Suppressor macrophage treated with lipopolysaccharide for 1 hour (primary cell): Measurements from ENCODE around the gene SLC16A6.
"Not testable (repeated sequence)": the region's sequence is repeated elsewhere in the genome, so short reads cannot be mapped to it uniquely, and the experiment has no call there.

Experiments
- DNase-seq, 3 donors: peaks; one replicate each; pipeline ENCODE4 v3.0.0-alpha.2; 2020 to 2022

The SLC16A6 gene

GRCh38 chr17:68309066-68309670 lies 18.2 kb upstream of the SLC16A6 start:
- not testable (repeated sequence) for DNase-seq

GRCh38 chr17:68308486-68308885 lies 17.6 kb upstream of the SLC16A6 start:
- not testable (repeated sequence) for DNase-seq

- DNase-seq = no peak
Observed at GRCh38 chr17:68307443-68307842, 16.5 kb upstream of the SLC16A6 start.

GRCh38 chr17:68306819-68307218 lies 15.9 kb upstream of the SLC16A6 start:
- DNase-seq = no peak

GRCh38 chr17:68305142-68305541 lies 14.2 kb upstream of the SLC16A6 start:
- DNase-seq = peak; percentile 72 to 93 (median 93)

- DNase-seq = peak; percentile 43 to 57 (median 52)
Observed at GRCh38 chr17:68304706-68305105, 13.8 kb upstream of the SLC16A6 start.

GRCh38 chr17:68302666-68303065 lies 11.7 kb upstream of the SLC16A6 start:
- no peak for DNase-seq

- no peak for DNase-seq
Observed at GRCh38 chr17:68302066-68302564, 11.2 kb upstream of the SLC16A6 start.

- no peak for DNase-seq
Observed at GRCh38 chr17:68301438-68301959, 10.6 kb upstream of the SLC16A6 start.

- no peak for DNase-seq
Observed at GRCh38 chr17:68299817-68300216, 8.9 kb upstream of the SLC16A6 start.

- DNase-seq = no peak
Observed at GRCh38 chr17:68298601-68299000, 7.7 kb upstream of the SLC16A6 start.

- peak; percentile 43 to 73 (median 70) for DNase-seq
Observed at GRCh38 chr17:68297195-68297594, 6.3 kb upstream of the SLC16A6 start.

- DNase-seq = no peak
Observed at GRCh38 chr17:68296217-68297191, 5.6 kb upstream of the SLC16A6 start.

- DNase-seq = no peak
Observed at GRCh38 chr17:68295086-68295485, 4.2 kb upstream of the SLC16A6 start.

GRCh38 chr17:68294617-68295016 lies 3.7 kb upstream of the SLC16A6 start:
- DNase-seq = peak in 1 of 3 donors; percentile 6

GRCh38 chr17:68294196-68294555 lies 3.2 kb upstream of the SLC16A6 start:
- no peak for DNase-seq

- no peak for DNase-seq
Observed at GRCh38 chr17:68293490-68294195, 2.7 kb upstream of the SLC16A6 start.

GRCh38 chr17:68292689-68293040 lies 1.7 kb upstream of the SLC16A6 start:
- no peak for DNase-seq

- DNase-seq = peak; percentile 94 to 96 (median 95)
Observed at GRCh38 chr17:68291836-68292688, 1.1 kb upstream of the SLC16A6 start.

GRCh38 chr17:68290268-68290954 lies 516 bp downstream of the SLC16A6 start:
- peak; percentile 50 to 67 (median 55) for DNase-seq

GRCh38 chr17:68289936-68290267 lies 1.0 kb downstream of the SLC16A6 start:
- peak in 1 of 3 donors; percentile 29 for DNase-seq

GRCh38 chr17:68289473-68289872 lies 1.5 kb downstream of the SLC16A6 start:
- DNase-seq = peak; percentile 25 to 58 (median 52)
